Caco-2 (cell line): ENCODE results near the gene SLC2A13. TPM values are rescaled to one million over a fixed set of nuclear protein-coding genes. Genes with fewer than 3 reads are reported as not detected.

ENCODE experiments used
- BruUV-seq: library from RNA; stranded (reverse); fragments of 400-500 nt; replicated peaks from 2 replicates; lab custom pipeline; 2021; lab: Mats Ljungman, UMichigan
- CTCF ChIA-PET: fragments of 300-600 bp; sonication (Branson Sonifier 250); formaldehyde crosslinking; loops from one replicate; lab custom pipeline; 2022; ENCODE audit warnings: antibody characterized with exemption; lab: Charles Lee
- POLR2A ChIA-PET: fragments of 300-600 bp; sonication (Branson Sonifier 250); formaldehyde crosslinking; loops from one replicate; lab custom pipeline; 2022; ENCODE audit warnings: antibody characterized with exemption; lab: Charles Lee
- DNase-seq, 2 experiments: peaks; one replicate each; pipeline versions ENCODE4 v3.0.0 to v3.0.0-alpha.2; 2020 to 2022
- H3K27me3 ChIP-seq: replicated peaks from 2 replicates; pipeline ENCODE4 v1.6.0; 2011; ENCODE audit warnings: low read length; ENCODE audit not compliant: control insufficient read depth, insufficient read depth
- H3K36me3 ChIP-seq: 2 replicates; pipeline ENCODE4 v1.5.1; 2011; ENCODE audit warnings: low read length; ENCODE audit not compliant: control insufficient read depth, insufficient read depth
- H3K4me1 ChIP-seq: fragments of 250-450 bp; sonication (Bioruptor Pico); 2 replicates; pipeline ENCODE4 v1.5.1; 2020; ENCODE audit warnings: mild to moderate bottlenecking
- H3K4me3 ChIP-seq: 2 replicates; pipeline ENCODE4 v1.5.1; 2011; ENCODE audit warnings: low read depth, mild to moderate bottlenecking, control low read depth, low read length
- H3K9me3 ChIP-seq: fragments of 250-450 bp; sonication (Bioruptor Pico); 2 replicates; pipeline ENCODE4 v1.5.1; 2020; ENCODE audit warnings: mild to moderate bottlenecking, moderate library complexity
- H3K27ac Mint-ChIP-seq: one replicate; pipeline ENCODE4 v1.8.0; 2022; ENCODE audit warnings: mixed read lengths; ENCODE audit not compliant: unreplicated experiment
- H3K27me3 Mint-ChIP-seq: one replicate; pipeline ENCODE4 v1.8.0; 2022; ENCODE audit warnings: mixed read lengths; ENCODE audit not compliant: insufficient read depth, unreplicated experiment
- H3K36me3 Mint-ChIP-seq: one replicate; pipeline ENCODE4 v1.8.0; 2022; ENCODE audit warnings: mild to moderate bottlenecking, mixed read lengths; ENCODE audit not compliant: insufficient read depth, unreplicated experiment
- H3K4me1 Mint-ChIP-seq: one replicate; pipeline ENCODE4 v1.8.0; 2022; ENCODE audit warnings: low read depth, mixed read lengths; ENCODE audit not compliant: unreplicated experiment
- H3K4me3 Mint-ChIP-seq: one replicate; pipeline ENCODE4 v1.8.0; 2022; ENCODE audit warnings: mild to moderate bottlenecking, moderate library complexity, mixed read lengths; ENCODE audit not compliant: unreplicated experiment
- H3K9me3 Mint-ChIP-seq: one replicate; pipeline ENCODE4 v1.8.0; 2022; ENCODE audit warnings: mixed read lengths; ENCODE audit not compliant: unreplicated experiment
- intact Hi-C: fragments of 100-400 bp; cut with micrococcal nuclease; formaldehyde crosslinking; loops from one replicate; pipeline ENCODE4 v1.10.0; 2022; ENCODE audit not compliant: unreplicated experiment
- total RNA-seq: library from RNA; stranded (reverse); gene quantifications from 2 replicates; pipeline ENCODE4 v1.2.3, GENCODE V29; 2022
- TF ChIP-seq, protein P1 (sequence below), 2 experiments: fragments of 200-600 bp in 1 of 2; IDR thresholded peaks; 1 replicate in 1 of 2; 2 replicates in 1 of 2; pipeline versions ENCODE4 v1.5.1 to v1.8.0; 2011 to 2022; ENCODE audit warnings: antibody characterized with exemption in 1 of 2, control low read depth in 1 of 2, inconsistent platforms in 1 of 2, low read depth in 1 of 2, low read length in 1 of 2, mild to moderate bottlenecking in 1 of 2, moderate library complexity in 1 of 2; ENCODE audit not compliant: insufficient read depth in 1 of 2, severe bottlenecking in 1 of 2, unreplicated experiment in 1 of 2

Gene SLC2A13
- total RNA-seq, 1 experiment from 2014 or later = 3.0 TPM

- CTCF ChIA-PET = no interaction called here
- POLR2A ChIA-PET = no interaction called here
- no peak overlapping the region for H3K27ac Mint-ChIP-seq
- peaks cover 11% of the 10 kb centered on the region for H3K9me3 Mint-ChIP-seq
- Histone ChIP-seq H3K4me3 (no peak overlapping the region), H3K36me3 (no peaks in the 10 kb centered on the region), H3K9me3 (no peaks in the 10 kb centered on the region), H3K4me1 (no peaks in the 10 kb centered on the region), H3K27me3 (no peaks in the 10 kb centered on the region)
- H3K4me1 Mint-ChIP-seq = no peaks in the 10 kb centered on the region
- BruUV-seq = no TSS peak
- H3K27me3 Mint-ChIP-seq = no peaks in the 10 kb centered on the region
- no peak for DNase-seq
- no peak overlapping the region for H3K4me3 Mint-ChIP-seq
- TF ChIP-seq, protein P1, sequence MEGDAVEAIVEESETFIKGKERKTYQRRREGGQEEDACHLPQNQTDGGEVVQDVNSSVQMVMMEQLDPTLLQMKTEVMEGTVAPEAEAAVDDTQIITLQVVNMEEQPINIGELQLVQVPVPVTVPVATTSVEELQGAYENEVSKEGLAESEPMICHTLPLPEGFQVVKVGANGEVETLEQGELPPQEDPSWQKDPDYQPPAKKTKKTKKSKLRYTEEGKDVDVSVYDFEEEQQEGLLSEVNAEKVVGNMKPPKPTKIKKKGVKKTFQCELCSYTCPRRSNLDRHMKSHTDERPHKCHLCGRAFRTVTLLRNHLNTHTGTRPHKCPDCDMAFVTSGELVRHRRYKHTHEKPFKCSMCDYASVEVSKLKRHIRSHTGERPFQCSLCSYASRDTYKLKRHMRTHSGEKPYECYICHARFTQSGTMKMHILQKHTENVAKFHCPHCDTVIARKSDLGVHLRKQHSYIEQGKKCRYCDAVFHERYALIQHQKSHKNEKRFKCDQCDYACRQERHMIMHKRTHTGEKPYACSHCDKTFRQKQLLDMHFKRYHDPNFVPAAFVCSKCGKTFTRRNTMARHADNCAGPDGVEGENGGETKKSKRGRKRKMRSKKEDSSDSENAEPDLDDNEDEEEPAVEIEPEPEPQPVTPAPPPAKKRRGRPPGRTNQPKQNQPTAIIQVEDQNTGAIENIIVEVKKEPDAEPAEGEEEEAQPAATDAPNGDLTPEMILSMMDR (IDR thresholded peaks at IDR 0.05; ENCODE audit: insufficient read depth in 1 of 2, low read depth in 1 of 2, low read length in 1 of 2, severe bottlenecking in 1 of 2, unreplicated experiment in 1 of 2) = no peak
- no peaks in the 10 kb centered on the region for H3K36me3 Mint-ChIP-seq
- intact Hi-C loops = loop anchor here (5.0 kb wide), 1 partner anchor 45 kb away; no protein-coding TSS in a partner anchor
Observed at GRCh38 chr12:40017488-40017887, 88.4 kb downstream of the SLC2A13 start.

GRCh38 chr12:40016980-40017379, 88.9 kb downstream of the SLC2A13 start:
- H3K9me3 Mint-ChIP-seq = peaks cover 11% of the 10 kb centered on the region
- CTCF ChIA-PET = no interaction called here
- no peaks in the 10 kb centered on the region for H3K27me3 Mint-ChIP-seq
- H3K4me1 Mint-ChIP-seq = no peaks in the 10 kb centered on the region
- no peak overlapping the region for H3K27ac Mint-ChIP-seq
- TF ChIP-seq, protein P1 (IDR thresholded peaks at IDR 0.05; ENCODE audit: insufficient read depth in 1 of 2, low read depth in 1 of 2, low read length in 1 of 2, severe bottlenecking in 1 of 2, unreplicated experiment in 1 of 2) = no peak
- H3K9me3 ChIP-seq = no peaks in the 10 kb centered on the region
- no TSS peak for BruUV-seq
- POLR2A ChIA-PET = no interaction called here
- H3K27me3 ChIP-seq = no peaks in the 10 kb centered on the region
- H3K36me3 ChIP-seq = no peaks in the 10 kb centered on the region
- no peak for DNase-seq
- no peak overlapping the region for H3K4me3 ChIP-seq
- H3K4me1 ChIP-seq = no peaks in the 10 kb centered on the region
- intact Hi-C loops = loop anchor here (5.0 kb wide), 1 partner anchor 45 kb away; no protein-coding TSS in a partner anchor
- no peak overlapping the region for H3K4me3 Mint-ChIP-seq
- no peaks in the 10 kb centered on the region for H3K36me3 Mint-ChIP-seq

GRCh38 chr12:40015881-40016280, 90.0 kb downstream of the SLC2A13 start:
- H3K9me3 ChIP-seq = no peaks in the 10 kb centered on the region
- Mint-ChIP-seq H3K27ac (no peak overlapping the region), H3K36me3 (no peaks in the 10 kb centered on the region), H3K27me3 (no peaks in the 10 kb centered on the region), H3K4me3 (no peak overlapping the region), H3K4me1 (no peaks in the 10 kb centered on the region), H3K9me3 (peaks cover 11% of the 10 kb centered on the region)
- CTCF ChIA-PET = no interaction called here
- no peaks in the 10 kb centered on the region for H3K27me3 ChIP-seq
- DNase-seq = no peak
- POLR2A ChIA-PET = no interaction called here
- intact Hi-C loops = loop anchor here (5.0 kb wide), 1 partner anchor 46 kb away; no protein-coding TSS in a partner anchor
- no TSS peak for BruUV-seq
- H3K4me3 ChIP-seq = no peak overlapping the region
- TF ChIP-seq, protein P1 (IDR thresholded peaks at IDR 0.05; ENCODE audit: insufficient read depth in 1 of 2, low read depth in 1 of 2, low read length in 1 of 2, severe bottlenecking in 1 of 2, unreplicated experiment in 1 of 2) = no peak
- no peaks in the 10 kb centered on the region for H3K4me1 ChIP-seq
- H3K36me3 ChIP-seq = no peaks in the 10 kb centered on the region
